SK-N-SH treated with all-trans-retinoic acid at 6 μM for 48 hours (cell line): ENCODE data around the gene ODC1.

Source experiments
- ATAC-seq: fragments of 200-7000 bp; cut with Tn5 transposase; 3 replicates; pipeline ENCODE4 v1.9.1; 2020; ENCODE audit warnings: mild to moderate bottlenecking, moderate library complexity
- BACH2 ChIP-seq: fragments of 250-450 bp; sonication (Bioruptor Pico); IDR thresholded peaks from 2 replicates; pipeline ENCODE4 v1.9.0; 2021; ENCODE audit warnings: mild to moderate bottlenecking, borderline replicate concordance
- CREB5 ChIP-seq: fragments of 250-450 bp; sonication (Bioruptor Pico); IDR thresholded peaks from 2 replicates; pipeline ENCODE4 v1.5.1; 2020; ENCODE audit warnings: low read depth, mild to moderate bottlenecking, moderate library complexity
- CSDC2 ChIP-seq: fragments of 250-450 bp; sonication (Bioruptor Pico); IDR thresholded peaks from 2 replicates; pipeline ENCODE4 v1.5.0; 2020; ENCODE audit warnings: mild to moderate bottlenecking, moderate library complexity
- CSRNP3 ChIP-seq: fragments of 250-450 bp; sonication (Bioruptor Pico); IDR thresholded peaks from 2 replicates; pipeline ENCODE4 v1.5.1; 2021; ENCODE audit warnings: mild to moderate bottlenecking, moderate library complexity
- ESRRG ChIP-seq: fragments of 250-450 bp; sonication (Bioruptor Pico); IDR thresholded peaks from 2 replicates; pipeline ENCODE4 v1.6.1; 2021; ENCODE audit warnings: mild to moderate bottlenecking
- OSR1 ChIP-seq: fragments of 250-450 bp; sonication (Bioruptor Pico); IDR thresholded peaks from 2 replicates; pipeline ENCODE4 v1.8.0; 2022; ENCODE audit warnings: moderate library complexity, mild to moderate bottlenecking, inconsistent platforms
- PATZ1 ChIP-seq: fragments of 250-450 bp; sonication (Bioruptor Pico); IDR thresholded peaks from 2 replicates; pipeline ENCODE4 v1.8.0; 2020; ENCODE audit warnings: mild to moderate bottlenecking, moderate library complexity, borderline replicate concordance
- POU6F1 ChIP-seq: fragments of 250-450 bp; sonication (Bioruptor Pico); IDR thresholded peaks from 2 replicates; pipeline ENCODE4 v1.8.0; 2021; ENCODE audit warnings: low read depth, mild to moderate bottlenecking, moderate library complexity, borderline replicate concordance
- PPARA ChIP-seq: fragments of 250-450 bp; sonication (Bioruptor Pico); IDR thresholded peaks from 2 replicates; pipeline ENCODE4 v1.5.0; 2020; ENCODE audit warnings: mild to moderate bottlenecking, borderline replicate concordance
- RARB ChIP-seq: fragments of 250-450 bp; sonication (Bioruptor Pico); IDR thresholded peaks from 2 replicates; pipeline ENCODE4 v1.8.0; 2021; ENCODE audit warnings: mild to moderate bottlenecking, moderate library complexity
- SNAI2 ChIP-seq: fragments of 250-450 bp; sonication (Bioruptor Pico); IDR thresholded peaks from 2 replicates; pipeline ENCODE4 v1.5.0; 2020; ENCODE audit warnings: mild to moderate bottlenecking, moderate library complexity
- TCF4 ChIP-seq: fragments of 250-450 bp; sonication (Bioruptor Pico); IDR thresholded peaks from 2 replicates; pipeline ENCODE4 v1.8.0; 2021; ENCODE audit warnings: mild to moderate bottlenecking, moderate library complexity, borderline replicate concordance
- TOX ChIP-seq: fragments of 250-450 bp; sonication (Bioruptor Pico); IDR thresholded peaks from 2 replicates; pipeline ENCODE4 v1.8.0; 2021; ENCODE audit warnings: mild to moderate bottlenecking, moderate library complexity, borderline replicate concordance
- TSHZ2 ChIP-seq: fragments of 250-450 bp; sonication (Bioruptor Pico); IDR thresholded peaks from 2 replicates; pipeline ENCODE4 v1.5.0; 2020; ENCODE audit warnings: mild to moderate bottlenecking, moderate library complexity
- ZC3H10 ChIP-seq: fragments of 250-450 bp; sonication (Bioruptor Pico); IDR thresholded peaks from 2 replicates; pipeline ENCODE4 v1.5.1; 2021; ENCODE audit warnings: mild to moderate bottlenecking, moderate library complexity
- ZNF565 ChIP-seq: fragments of 450-650 bp; formaldehyde crosslinking; conservative IDR thresholded peaks from 2 replicates; pipeline ENCODE4 v1.5.0; 2020; ENCODE audit warnings: low read depth, mild to moderate bottlenecking, moderate library complexity
- ZNF70 ChIP-seq: fragments of 450-650 bp; formaldehyde crosslinking; IDR thresholded peaks from 2 replicates; pipeline ENCODE4 v1.5.0; 2020; ENCODE audit warnings: mild to moderate bottlenecking, moderate library complexity
- ZNF8 ChIP-seq: fragments of 450-650 bp; formaldehyde crosslinking; IDR thresholded peaks from 2 replicates; pipeline ENCODE4 v1.5.0; 2020; ENCODE audit warnings: mild to moderate bottlenecking, moderate library complexity

The ODC1 gene

GRCh38 chr2:10495988-10496313, 47.8 kb upstream of the ODC1 start (continued):
- TF ChIP-seq PATZ1 (no peak), TCF4 (CRISPR knock-in tag) (no peak), RARB (CRISPR knock-in tag) (no peak), ZNF565 (no peak), BACH2 (CRISPR knock-in tag) (no peak), CSDC2 (CRISPR knock-in tag) (no peak), TOX (no peak), OSR1 (no peak), ESRRG (no peak), PPARA (CRISPR knock-in tag) (no peak)

GRCh38 chr2:10495311-10495987, 47.3 kb upstream of the ODC1 start:
- no peak for ATAC-seq
- no peak for TF ChIP-seq TOX
- TF ChIP-seq CSDC2 (CRISPR knock-in tag) = no peak
- TF ChIP-seq BACH2 (CRISPR knock-in tag) = no peak

GRCh38 chr2:10494351-10495066, 46.4 kb upstream of the ODC1 start:
- ATAC-seq = no peak
- TF ChIP-seq CREB5 (no peak), POU6F1 (CRISPR knock-in tag) (no peak)

- TF ChIP-seq RARB (CRISPR knock-in tag) = no peak
- TF ChIP-seq ZNF70 = no peak
- no peak for TF ChIP-seq SNAI2 (CRISPR knock-in tag)
- no peak for TF ChIP-seq ZC3H10
- TF ChIP-seq ZNF8 = no peak
- no peak for TF ChIP-seq CSRNP3 (CRISPR knock-in tag)
Measured at GRCh38 chr2:10493634-10494281, 45.6 kb upstream of the ODC1 start.

GRCh38 chr2:10493075-10493633, 45.0 kb upstream of the ODC1 start:
- no peak for ATAC-seq
- TF ChIP-seq CREB5 (no peak), TSHZ2 (CRISPR knock-in tag) (no peak)

More at GRCh38 chr2:10493634-10494281, 45.6 kb upstream of the ODC1 start:
- ATAC-seq = no peak
